MG63 (cell line): ENCODE results near the gene GSDMA. TPM values are rescaled to one million over a fixed set of nuclear protein-coding genes. Genes with fewer than 3 reads are reported as not detected.
"Not testable (repeated sequence)": the region's sequence is repeated elsewhere in the genome, so short reads cannot be mapped to it uniquely, and the experiment has no call there.

Experiments used
- DNase-seq: peaks from one replicate; pipeline ENCODE4 v3.0.0-alpha.2; 2020
- H3K27me3 ChIP-seq: fragments of 250-450 bp; sonication (Bioruptor Pico); 2 replicates; pipeline ENCODE4 v1.5.1; 2020; ENCODE audit warnings: mild to moderate bottlenecking, moderate library complexity
- H3K36me3 ChIP-seq: fragments of 250-450 bp; sonication (Bioruptor Pico); 2 replicates; pipeline ENCODE4 v1.5.1; 2020; ENCODE audit warnings: mild to moderate bottlenecking, moderate library complexity
- H3K4me3 ChIP-seq: fragments of 250-450 bp; sonication (Bioruptor Pico); 2 replicates; pipeline ENCODE4 v1.5.1; 2020; ENCODE audit warnings: mild to moderate bottlenecking, moderate library complexity
- H3K9me3 ChIP-seq: fragments of 250-450 bp; sonication (Bioruptor Pico); 2 replicates; pipeline ENCODE4 v1.5.1; 2020; ENCODE audit warnings: mild to moderate bottlenecking, moderate library complexity
- total RNA-seq: library from RNA; depleted of rRNA; stranded (reverse); fragments of >200 nt; shearing (Covaris generic); gene quantifications from 2 replicates; pipeline ENCODE4 v1.2.3, GENCODE V29; 2014; ENCODE audit warnings: low replicate concordance

Gene GSDMA
- total RNA-seq, 1 experiment from 2014 or later = not detected

DNA sequence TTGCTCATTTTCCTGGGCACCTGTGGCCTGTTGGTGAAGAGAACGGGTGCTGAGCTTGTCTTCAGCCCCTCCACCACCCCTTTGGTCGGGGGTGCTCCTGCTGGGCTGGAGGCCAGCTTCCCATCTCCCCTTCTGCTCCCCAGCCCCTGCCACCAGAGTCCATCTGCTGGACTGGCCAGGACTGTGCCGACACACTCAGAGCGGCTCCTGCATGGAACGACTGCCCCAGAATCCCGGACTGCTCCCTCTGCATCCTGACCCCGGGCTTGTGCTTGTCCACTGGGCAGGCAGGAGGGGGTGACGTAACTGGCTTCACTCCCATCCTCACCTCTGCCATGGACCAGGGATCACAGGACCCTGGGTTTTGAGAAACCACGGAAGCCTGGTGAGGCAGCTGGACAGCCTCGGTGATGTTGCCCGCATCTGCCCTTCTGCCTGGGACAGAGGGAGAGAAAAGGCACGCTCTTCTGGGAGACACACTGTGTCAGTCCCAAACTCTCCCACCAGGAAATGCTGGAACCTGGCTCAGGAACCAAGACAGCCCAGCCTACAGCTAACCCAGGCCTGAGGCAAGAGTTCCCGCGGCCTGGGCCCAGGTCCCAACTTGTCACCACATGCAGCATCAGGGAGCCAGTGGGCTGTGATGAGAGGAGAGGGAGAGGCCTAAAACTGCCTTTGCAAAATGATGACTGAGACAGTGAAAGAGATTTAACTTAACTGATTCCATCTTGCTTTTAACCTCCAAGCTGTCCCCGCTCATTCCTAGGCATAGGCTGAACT is 16.1 kb upstream of the GSDMA start:
- H3K4me3 ChIP-seq = no peak overlapping the region
- no peaks in the 10 kb centered on the region for H3K9me3 ChIP-seq
- no peaks in the 10 kb centered on the region for H3K27me3 ChIP-seq
- no peak for DNase-seq
- no peaks in the 10 kb centered on the region for H3K36me3 ChIP-seq

DNA sequence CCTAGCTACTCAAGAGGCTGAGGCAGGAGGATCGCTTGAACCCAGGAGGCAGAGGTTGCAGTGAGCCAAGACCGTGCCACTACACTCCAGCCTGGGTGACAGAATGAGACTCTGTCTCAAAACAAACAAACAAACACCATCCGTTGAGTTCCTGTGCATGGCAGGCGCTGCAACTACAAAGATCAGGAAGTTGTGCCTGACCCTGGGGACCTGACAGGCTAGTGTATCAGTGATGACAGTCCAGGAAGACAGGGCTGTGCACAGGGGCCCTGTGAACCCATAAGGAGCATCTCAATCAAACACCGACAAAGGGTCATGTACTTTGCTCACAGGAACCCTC is 14.3 kb upstream of the GSDMA start:
- not testable (repeated sequence) for H3K4me3 ChIP-seq, H3K27me3 ChIP-seq, H3K9me3 ChIP-seq, DNase-seq, H3K36me3 ChIP-seq

DNA sequence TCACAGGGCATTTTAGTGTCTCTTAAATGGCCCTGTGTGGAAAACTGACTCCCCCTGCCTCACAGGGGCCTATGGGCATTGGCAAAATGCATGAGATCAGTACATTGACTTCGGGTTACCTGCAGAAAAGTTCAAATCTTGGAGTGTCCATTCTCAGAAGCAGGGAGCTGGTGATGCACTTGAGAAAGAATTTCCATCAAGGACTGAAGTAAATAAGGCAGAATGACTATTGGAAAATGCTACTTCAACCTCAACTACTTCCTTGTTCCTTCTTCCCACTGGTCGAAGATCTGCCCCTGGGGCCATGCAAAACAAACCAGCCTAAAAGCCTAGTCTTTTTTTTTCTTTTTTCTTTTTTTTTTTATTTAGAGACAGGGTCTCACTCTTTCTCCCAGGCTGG is 13.8 kb upstream of the GSDMA start:
- Histone ChIP-seq H3K9me3 (no peaks in the 10 kb centered on the region), H3K27me3 (no peaks in the 10 kb centered on the region), H3K4me3 (no peak overlapping the region), H3K36me3 (no peaks in the 10 kb centered on the region)
- no peak for DNase-seq

DNA sequence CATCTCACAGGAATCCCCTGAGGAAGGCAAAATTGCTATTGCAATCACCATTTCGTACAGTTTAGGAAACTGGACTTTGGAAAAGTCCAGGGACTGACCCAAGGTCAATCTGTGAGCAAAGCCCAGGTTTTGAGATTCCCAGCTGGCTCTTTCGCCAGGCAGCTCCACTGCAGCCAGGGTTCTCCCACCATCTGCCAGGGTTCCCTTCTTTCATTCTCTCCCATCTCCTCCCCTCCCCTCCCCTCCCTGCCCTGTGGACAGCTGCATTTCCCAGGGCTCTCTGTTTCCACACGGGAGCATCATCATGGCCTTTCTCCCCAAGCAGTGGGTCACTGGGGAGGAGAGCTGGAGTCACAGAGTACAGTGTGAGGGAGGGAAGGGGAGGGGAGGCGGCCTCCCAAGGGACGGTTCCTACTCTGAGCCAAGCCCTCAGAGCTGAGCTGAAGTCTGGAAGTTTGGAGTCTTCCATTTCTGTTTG is 11.9 kb upstream of the GSDMA start:
- Histone ChIP-seq H3K27me3 (no peaks in the 10 kb centered on the region), H3K9me3 (no peaks in the 10 kb centered on the region), H3K4me3 (no peak overlapping the region), H3K36me3 (no peaks in the 10 kb centered on the region)
- DNase-seq = no peak

DNA sequence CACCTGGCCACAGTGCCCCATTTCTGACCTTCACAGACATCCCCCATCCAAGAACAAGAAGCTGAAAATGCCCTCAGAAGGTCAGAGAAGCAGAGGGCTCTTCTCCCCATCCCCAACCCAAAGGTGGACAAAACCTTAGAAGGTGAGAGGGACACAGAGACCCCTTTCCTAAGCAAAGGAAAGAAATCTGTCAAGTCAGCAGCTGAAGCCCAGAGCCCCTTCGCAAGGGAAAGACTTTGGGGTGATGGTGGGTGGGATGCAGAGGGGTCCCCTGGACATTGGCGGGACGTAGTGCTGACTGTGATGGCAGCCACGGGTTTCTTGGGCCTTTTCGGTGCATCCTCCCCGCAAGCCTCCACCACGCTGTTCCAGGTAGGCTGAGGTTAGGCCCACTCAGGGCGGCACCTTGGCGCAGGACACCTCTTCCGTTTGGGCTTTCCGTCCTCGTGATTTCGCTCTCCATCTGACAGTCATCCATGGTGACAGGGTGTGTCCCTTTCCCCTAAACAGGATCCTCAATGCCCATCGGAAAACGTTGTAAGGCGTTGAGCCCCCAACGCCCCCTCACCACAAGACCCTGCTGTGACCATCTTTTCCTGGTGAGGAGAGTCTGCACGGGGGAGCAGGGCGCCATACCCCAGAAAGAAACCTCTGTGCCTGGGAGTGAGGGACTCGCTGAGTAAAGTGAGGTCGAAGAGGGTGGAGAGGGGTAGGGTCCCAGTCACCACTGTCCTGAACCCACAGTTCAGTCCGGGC is 10.7 kb upstream of the GSDMA start:
- DNase-seq = no peak
- H3K9me3 ChIP-seq = no peaks in the 10 kb centered on the region
- H3K36me3 ChIP-seq = no peaks in the 10 kb centered on the region
- no peaks in the 10 kb centered on the region for H3K27me3 ChIP-seq
- peak overlapping the region; percentile 32 for H3K4me3 ChIP-seq

DNA sequence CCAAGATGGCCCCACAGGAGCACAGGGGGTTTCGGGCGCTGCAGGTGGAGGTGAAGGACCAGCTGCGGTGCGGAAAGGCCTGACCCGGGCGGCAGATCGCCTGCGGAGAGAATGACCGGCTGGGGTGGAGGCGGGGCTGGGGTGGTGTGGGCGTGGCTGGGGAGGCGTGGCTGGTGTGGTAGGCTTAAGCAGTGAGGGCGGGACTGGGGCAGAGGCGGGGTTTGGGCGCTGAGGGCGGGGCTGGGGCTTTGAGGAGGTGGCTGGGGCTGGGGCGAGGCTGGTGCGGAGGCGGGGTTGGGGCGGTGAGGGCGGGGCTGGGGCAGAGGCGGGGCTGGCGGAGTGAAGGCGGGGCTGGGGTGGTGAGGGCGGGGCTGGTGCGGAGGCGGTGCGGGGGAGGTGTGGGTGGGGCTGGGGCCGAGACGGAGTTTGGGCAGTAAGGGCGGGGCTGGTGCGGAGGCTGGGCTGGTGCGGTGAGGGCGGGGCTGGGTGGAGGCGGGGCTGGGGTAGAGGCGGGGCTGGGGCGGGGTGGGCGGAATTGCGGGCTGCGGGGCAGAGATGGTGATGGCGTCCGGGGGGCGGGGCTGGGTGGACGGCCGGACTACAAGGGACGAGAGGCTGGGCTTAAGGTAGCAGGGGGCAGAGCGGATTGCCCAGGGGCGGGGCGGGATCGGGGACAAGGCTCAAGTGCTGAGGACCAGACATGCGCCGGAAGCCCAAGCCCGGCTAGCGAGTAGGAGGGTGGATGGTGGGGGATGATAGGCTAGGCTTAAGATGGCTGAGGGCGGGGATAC is 9.9 kb upstream of the GSDMA start:
- Histone ChIP-seq H3K4me3 (peak overlapping the region; percentile 38), H3K9me3 (no peaks in the 10 kb centered on the region), H3K36me3 (no peaks in the 10 kb centered on the region), H3K27me3 (no peaks in the 10 kb centered on the region)
- DNase-seq = peak; percentile 97

DNA sequence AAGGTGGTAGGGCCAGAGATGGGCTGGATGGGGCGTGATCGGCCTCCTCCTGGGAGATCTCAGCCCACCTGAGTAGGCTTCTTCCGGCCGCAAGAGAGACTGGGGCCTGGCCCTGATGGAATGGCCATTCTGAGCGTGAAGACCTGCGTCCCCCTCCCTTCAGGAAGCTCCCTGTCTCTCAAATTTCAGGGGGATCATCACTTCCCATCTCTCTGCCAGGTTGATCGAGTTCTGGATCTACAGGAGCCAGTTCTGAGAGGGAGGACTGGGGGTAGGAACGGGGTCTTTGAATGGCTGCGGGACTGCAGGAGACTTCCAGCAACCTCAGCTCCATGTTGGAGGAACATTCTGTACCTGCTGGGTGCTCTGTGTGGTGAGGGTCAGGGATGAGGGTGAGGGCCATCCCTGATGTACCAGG is 9.3 kb upstream of the GSDMA start:
- Histone ChIP-seq H3K9me3 (no peaks in the 10 kb centered on the region), H3K4me3 (peak overlapping the region; percentile 38)
- no peak for DNase-seq

DNA sequence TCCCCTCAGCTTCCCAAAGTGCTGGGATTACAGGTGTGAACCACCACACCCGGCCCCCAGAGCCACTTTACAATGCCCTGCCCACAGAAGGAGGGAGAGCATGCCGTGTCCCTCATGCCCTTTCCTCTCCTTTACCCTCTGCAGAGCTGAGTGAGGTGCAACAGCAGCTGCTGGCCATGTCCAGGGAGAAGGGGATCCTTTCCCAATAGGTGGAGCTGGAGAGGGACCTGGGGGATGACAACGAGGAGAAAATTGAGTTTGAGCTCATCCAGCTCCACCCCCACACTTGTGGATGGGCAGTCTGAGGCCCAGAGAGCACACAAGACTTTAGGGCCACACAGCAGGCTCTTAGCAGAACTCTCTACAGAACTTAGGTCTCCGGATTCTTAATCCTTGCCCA is 7.9 kb upstream of the GSDMA start:
- H3K27me3 ChIP-seq = no peaks in the 10 kb centered on the region
- H3K4me3 ChIP-seq = no peak overlapping the region
- H3K9me3 ChIP-seq = no peaks in the 10 kb centered on the region
- DNase-seq = no peak
- H3K36me3 ChIP-seq = no peaks in the 10 kb centered on the region

More for the DNA sequence above, 9.3 kb upstream of the GSDMA start:
- H3K27me3 ChIP-seq = no peaks in the 10 kb centered on the region
- no peaks in the 10 kb centered on the region for H3K36me3 ChIP-seq

DNA sequence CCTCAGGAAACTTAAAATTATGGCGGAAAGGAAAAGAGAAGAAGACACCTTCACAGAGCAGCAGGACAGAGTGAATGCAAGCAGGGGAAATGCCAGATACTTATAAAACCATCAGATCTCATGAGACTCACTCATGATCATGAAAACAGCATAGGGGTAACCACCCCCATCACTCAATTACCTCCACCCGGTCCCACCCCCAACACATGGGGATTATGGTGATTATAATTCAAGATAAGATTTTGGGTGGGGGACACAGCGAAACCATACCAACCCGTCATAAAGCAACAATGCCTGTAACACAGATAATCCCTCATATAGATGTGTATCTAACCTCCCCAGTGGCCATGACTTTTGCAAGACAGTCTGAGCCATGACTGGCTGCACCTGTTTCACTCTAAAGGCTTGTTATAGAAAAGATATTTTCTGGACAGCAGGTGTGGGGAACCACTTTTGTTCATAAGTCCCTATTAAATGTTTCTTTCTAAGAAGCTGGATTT is 7.0 kb upstream of the GSDMA start:
- no peak overlapping the region for H3K4me3 ChIP-seq
- H3K9me3 ChIP-seq = no peaks in the 10 kb centered on the region
- no peaks in the 10 kb centered on the region for H3K27me3 ChIP-seq
- H3K36me3 ChIP-seq = no peaks in the 10 kb centered on the region
- DNase-seq = no peak

DNA sequence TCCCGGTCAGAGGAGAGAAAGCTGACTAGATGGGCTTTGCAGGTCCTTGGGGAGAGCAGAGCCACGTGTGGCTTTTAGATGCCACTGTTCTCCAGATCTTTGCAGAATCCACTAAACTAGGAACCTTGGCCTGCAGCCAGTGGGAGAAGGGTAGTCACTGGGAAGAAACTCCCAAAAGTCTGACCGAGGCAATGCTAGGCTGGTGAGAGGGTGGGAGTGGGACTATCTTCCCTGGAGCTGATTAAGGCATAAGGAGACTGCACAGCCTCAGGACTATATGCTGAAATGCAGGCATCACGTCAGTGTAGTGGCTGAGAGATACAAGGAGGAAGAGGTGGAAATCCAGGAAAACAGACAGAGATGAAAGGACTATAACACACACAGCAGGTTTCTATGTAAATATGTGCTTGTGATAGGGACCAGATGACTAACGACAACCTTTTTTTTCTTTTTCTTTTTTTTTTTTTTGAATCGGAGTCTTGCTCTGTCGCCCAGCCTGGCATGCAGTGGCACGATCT is 2.2 kb upstream of the GSDMA start:
- no peaks in the 10 kb centered on the region for H3K9me3 ChIP-seq
- H3K27me3 ChIP-seq = no peaks in the 10 kb centered on the region
- H3K36me3 ChIP-seq = no peaks in the 10 kb centered on the region
- no peak for DNase-seq
- no peak overlapping the region for H3K4me3 ChIP-seq

DNA sequence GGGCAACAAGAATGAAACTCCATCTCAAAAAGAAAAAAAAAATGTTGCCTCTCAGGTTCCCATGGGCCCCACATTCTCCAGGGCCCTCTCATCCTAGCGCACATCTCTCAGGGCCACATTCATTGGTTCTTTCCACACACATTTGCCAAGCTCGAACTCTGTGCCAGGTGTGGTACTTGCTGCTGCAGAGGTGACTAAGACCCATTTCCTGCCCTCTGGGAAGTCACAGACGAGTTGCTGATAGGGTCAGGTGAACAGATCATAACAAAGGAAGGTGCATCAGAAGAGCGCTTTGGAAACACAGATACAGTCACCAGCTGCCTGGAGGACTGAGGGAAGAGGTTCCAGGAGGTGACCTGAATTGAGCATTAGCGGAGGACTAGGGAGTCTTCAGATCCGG is 1.0 kb downstream of the GSDMA start:
- no peak for DNase-seq
- Histone ChIP-seq H3K36me3 (no peaks in the 10 kb centered on the region), H3K27me3 (0 out of 2 replicates have a peak, but pooled peaks cover 2% of the 10 kb centered on the region), H3K9me3 (no peaks in the 10 kb centered on the region), H3K4me3 (no peak overlapping the region)

DNA sequence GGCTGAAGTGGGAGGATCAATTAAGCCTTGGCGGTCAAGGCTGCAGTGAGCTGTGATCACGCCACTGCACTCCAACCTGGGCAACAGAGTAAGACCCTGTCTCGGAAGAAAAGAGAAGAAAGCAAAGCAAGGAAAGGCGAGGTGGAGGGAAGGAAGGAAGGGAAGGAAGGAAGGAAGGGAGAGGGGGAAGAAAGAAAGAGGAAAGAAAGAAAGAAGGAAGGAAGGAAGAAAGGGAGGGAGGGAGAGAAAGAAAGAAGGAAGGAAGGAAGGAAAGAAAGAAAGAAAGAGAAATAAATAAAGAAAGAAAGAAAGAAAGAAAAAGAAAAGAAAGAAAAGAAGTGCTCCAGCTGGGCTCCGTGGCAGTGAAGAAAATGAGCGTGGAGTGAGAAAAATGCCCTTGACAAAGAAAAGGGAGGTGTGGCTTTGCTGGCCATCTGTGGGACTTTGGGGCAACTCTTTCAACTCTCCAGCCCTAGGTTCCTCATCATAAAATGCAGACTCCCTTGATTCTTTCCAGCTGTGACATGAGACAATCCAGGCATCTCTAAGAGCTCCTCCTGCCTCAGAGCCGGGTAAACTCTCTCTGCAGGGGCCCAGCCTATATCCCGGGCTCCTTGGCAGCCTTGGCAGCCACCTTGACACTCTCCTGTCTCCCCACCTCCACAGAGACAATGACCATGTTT is 2.4 kb downstream of the GSDMA start:
- H3K27me3 ChIP-seq = 0 out of 2 replicates have a peak, but pooled peaks cover 2% of the 10 kb centered on the region
- H3K4me3 ChIP-seq = no peak overlapping the region
- H3K36me3 ChIP-seq = no peaks in the 10 kb centered on the region
- DNase-seq = no peak
- H3K9me3 ChIP-seq = no peaks in the 10 kb centered on the region

DNA sequence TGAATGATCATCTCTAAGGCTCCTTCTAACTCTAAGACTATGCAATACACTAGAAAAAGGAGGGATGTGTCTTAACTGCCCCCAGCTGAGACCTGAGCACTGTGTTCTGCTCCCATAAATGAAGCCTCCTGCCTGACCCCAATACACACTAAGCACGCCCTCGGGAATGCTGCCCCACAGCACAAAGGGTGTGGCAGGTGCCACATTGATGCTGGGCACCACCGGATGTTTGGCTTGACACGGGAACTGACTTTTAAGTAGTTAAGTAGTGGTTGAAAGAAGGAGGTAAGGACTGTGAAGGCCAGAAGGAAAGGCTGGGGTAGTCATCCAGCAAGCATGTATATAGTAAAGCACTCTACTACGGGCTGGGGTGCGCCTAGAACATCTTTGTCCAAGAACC is 4.0 kb downstream of the GSDMA start:
- DNase-seq = no peak
- no peak overlapping the region for H3K4me3 ChIP-seq
- H3K27me3 ChIP-seq = peaks cover 2% of the 10 kb centered on the region; the same call in 1 of the 2 replicates
- H3K36me3 ChIP-seq = no peaks in the 10 kb centered on the region
- H3K9me3 ChIP-seq = no peaks in the 10 kb centered on the region

DNA sequence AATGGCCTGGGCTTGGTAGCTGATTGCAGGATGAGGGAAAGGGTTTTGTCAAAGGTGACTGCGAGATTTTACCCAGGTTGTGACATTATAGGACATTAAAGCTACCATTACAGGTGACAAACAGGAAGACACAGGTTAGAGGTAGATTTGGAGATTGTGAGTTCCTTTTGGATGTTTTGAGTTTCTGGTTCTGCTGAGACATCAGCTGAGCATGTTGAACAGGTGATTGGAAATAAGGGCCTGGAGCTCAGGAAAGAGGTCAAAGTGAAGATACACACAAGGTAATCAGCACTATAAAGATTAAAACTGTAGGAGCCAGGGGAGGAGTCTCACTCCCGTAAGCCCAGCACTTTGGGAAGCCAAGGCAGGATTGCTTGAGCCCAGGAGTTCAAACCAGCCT is 6.0 kb downstream of the GSDMA start:
- H3K27me3 ChIP-seq = peaks cover 2% of the 10 kb centered on the region; the same call in 1 of the 2 replicates

DNA sequence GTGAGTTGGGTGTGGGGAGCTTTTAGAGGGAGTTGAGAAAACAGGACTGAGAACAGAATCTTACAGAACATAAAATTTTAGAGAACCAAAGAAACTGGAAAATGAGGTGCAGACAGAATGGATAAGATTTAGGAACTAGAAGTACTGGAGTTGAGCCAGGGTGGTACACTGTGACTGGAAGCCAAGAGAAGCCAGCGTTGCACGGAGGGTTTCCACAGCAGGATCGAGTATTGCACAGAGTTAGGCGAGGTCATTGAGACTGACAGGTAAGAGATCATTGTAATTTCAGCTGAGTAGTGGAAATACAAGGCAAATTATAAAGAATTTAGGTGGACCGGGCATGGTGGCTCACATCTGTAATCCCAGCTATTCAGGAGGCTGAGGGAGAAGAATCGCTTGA is 6.6 kb downstream of the GSDMA start:
- no peak for DNase-seq
- H3K9me3 ChIP-seq = no peaks in the 10 kb centered on the region
- H3K4me3 ChIP-seq = no peak overlapping the region
- peaks cover 2% of the 10 kb centered on the region; the same call in 1 of the 2 replicates for H3K27me3 ChIP-seq
- no peaks in the 10 kb centered on the region for H3K36me3 ChIP-seq

More for the DNA sequence above, 6.0 kb downstream of the GSDMA start:
- Histone ChIP-seq H3K9me3 (no peaks in the 10 kb centered on the region), H3K36me3 (no peaks in the 10 kb centered on the region), H3K4me3 (no peak overlapping the region)
- no peak for DNase-seq

DNA sequence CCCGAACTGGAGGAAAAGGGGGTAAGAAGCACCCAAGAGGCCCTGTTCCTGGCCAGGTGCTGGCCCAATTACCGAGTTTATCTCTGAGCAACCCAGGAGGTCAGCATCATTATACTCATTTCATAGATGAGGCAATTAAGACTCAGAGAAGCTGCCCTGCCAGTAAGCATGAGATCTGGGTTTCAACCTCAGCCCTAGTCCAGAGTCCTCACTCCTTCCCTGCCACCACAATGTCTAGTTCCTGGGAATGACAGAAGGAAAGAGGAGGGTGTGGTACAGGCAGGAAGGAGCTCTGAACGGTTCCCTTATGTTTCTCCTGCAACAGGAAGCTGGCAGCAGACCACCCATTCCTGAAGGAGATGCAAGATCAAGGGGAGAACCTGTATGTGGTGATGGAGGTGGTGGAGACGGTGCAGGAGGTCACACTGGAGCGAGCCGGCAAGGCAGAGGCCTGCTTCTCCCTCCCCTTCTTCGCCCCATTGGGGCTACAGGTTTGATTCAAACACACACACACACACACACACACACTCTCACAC is 7.4 kb downstream of the GSDMA start:
- H3K9me3 ChIP-seq = no peaks in the 10 kb centered on the region
- no peak overlapping the region for H3K4me3 ChIP-seq
- peaks cover 2% of the 10 kb centered on the region; the same call in 1 of the 2 replicates for H3K27me3 ChIP-seq
- DNase-seq = no peak
- no peaks in the 10 kb centered on the region for H3K36me3 ChIP-seq
